HCT116 (cell line): ENCODE measurements around the gene ALDH1A1. TPM values are rescaled to one million over a fixed set of nuclear protein-coding genes. Genes with fewer than 3 reads are reported as not detected.

ENCODE experiments used
- ATAC-seq: fragments of 200-7000 bp; cut with Tn5 transposase; 2 replicates; pipeline ENCODE4 v1.9.1; 2020; ENCODE audit warnings: mild to moderate bottlenecking, moderate library complexity
- BruUV-seq: library from RNA; stranded (reverse); fragments of 400-500 nt; replicated peaks from 2 replicates; lab custom pipeline; 2021; lab: Mats Ljungman, UMichigan
- CTCF ChIA-PET: fragments of 300-600 bp; sonication (Branson Sonifier 250); formaldehyde crosslinking; loops from one replicate; lab custom pipeline; 2021; ENCODE audit warnings: antibody characterized with exemption; lab: Charles Lee
- POLR2A ChIA-PET: fragments of 300-600, 350-600 bp; sonication (Branson Sonifier 250); formaldehyde crosslinking; loops from one replicate; lab custom pipeline; 2021; ENCODE audit warnings: antibody characterized with exemption; lab: Charles Lee
- RAD21 ChIA-PET, 2 experiments: fragments of 300-600 bp; sonication (Branson Sonifier 250); formaldehyde crosslinking; loops; one replicate each; lab custom pipeline; 2023; ENCODE audit warnings: low total read pairs in 2 of 2; ENCODE audit not compliant: uncharacterized antibody in 2 of 2, unreplicated experiment in 2 of 2, low non-redundant PET in 1 of 2; lab: Charles Lee
- DNase-seq: peaks from one replicate; pipeline ENCODE4 v3.0.0-alpha.2; 2010; ENCODE audit warnings: low read depth, low spot score
- H2AFZ ChIP-seq: fragments of 200-600 bp; shearing (Covaris generic), sonication (generic); 2 replicates; pipeline ENCODE4 v1.6.1; 2017; ENCODE audit warnings: low read depth, mixed run types, mixed read lengths, antibody characterized with exemption, low read length; ENCODE audit not compliant: poor library complexity, severe bottlenecking
- H3K27ac ChIP-seq: 2 replicates; pipeline ENCODE4 v1.5.1; 2012; ENCODE audit warnings: low read depth, low read length
- H3K27me3 ChIP-seq: fragments of 200-600 bp; sonication (generic); 2 replicates; pipeline ENCODE4 v1.6.1; 2016; ENCODE audit warnings: mixed run types, low read length, mixed read lengths; ENCODE audit not compliant: insufficient read depth
- H3K36me3 ChIP-seq, 2 experiments: fragments of 200-500 bp in 1 of 2; fragments of 200-600 bp in 1 of 2; sonication (Bioruptor generic) in 1 of 2; sonication (generic) in 1 of 2; 2 replicates each; pipeline versions ENCODE4 v1.5.1 to v1.6.1; 2014 to 2016; ENCODE audit warnings: low read length in 2 of 2, inconsistent platforms in 1 of 2, mixed read lengths in 1 of 2, mixed run types in 1 of 2; ENCODE audit not compliant: insufficient read depth in 2 of 2, control insufficient read depth in 1 of 2
- H3K4me1 ChIP-seq, 2 experiments: fragments of 200-600 bp in 1 of 2; sonication (generic) in 1 of 2; 2 replicates each; pipeline versions ENCODE4 v1.5.1 to v1.6.1; 2012 to 2017; ENCODE audit warnings: low read length in 2 of 2, inconsistent platforms in 1 of 2, mild to moderate bottlenecking in 1 of 2, mixed read lengths in 1 of 2, mixed run types in 1 of 2, moderate library complexity in 1 of 2; ENCODE audit not compliant: insufficient read depth in 2 of 2, control insufficient read depth in 1 of 2
- H3K4me2 ChIP-seq: fragments of 200-600 bp; sonication (generic); 2 replicates; pipeline ENCODE4 v1.6.1; 2017; ENCODE audit warnings: mixed run types, low read length, mixed read lengths
- H3K4me3 ChIP-seq, 2 experiments: fragments of 200-600 bp in 1 of 2; sonication (generic) in 1 of 2; replicated peaks in 1 of 2; 2 replicates each; pipeline ENCODE4 v1.5.1; 2011 to 2016; ENCODE audit warnings: low read length in 2 of 2, control low read depth in 1 of 2, low read depth in 1 of 2, mild to moderate bottlenecking in 1 of 2, mixed read lengths in 1 of 2, mixed run types in 1 of 2
- H3K79me2 ChIP-seq: fragments of 200-600 bp; sonication (generic); 2 replicates; pipeline ENCODE4 v1.6.1; 2017; ENCODE audit warnings: mild to moderate bottlenecking, mixed run types, low read length, moderate library complexity, mixed read lengths; ENCODE audit not compliant: insufficient read depth
- H3K9ac ChIP-seq: fragments of 200-600 bp; sonication (generic); 2 replicates; pipeline ENCODE4 v1.6.1; 2016; ENCODE audit warnings: low read length, mixed read lengths
- H3K9me2 ChIP-seq: fragments of 200-600 bp; sonication (generic), shearing (Covaris generic); 2 replicates; pipeline ENCODE4 v1.6.1; 2017; ENCODE audit warnings: mixed run types, mild to moderate bottlenecking, moderate library complexity; ENCODE audit not compliant: insufficient read depth
- H3K9me3 ChIP-seq, 2 experiments: fragments of 200-500 bp in 1 of 2; fragments of 200-600 bp in 1 of 2; sonication (Bioruptor generic) in 1 of 2; sonication (generic) in 1 of 2; 2 replicates each; pipeline ENCODE4 v1.6.1; 2014 to 2017; ENCODE audit warnings: low read length in 2 of 2, mixed read lengths in 2 of 2, inconsistent platforms in 1 of 2, low read depth in 1 of 2, mild to moderate bottlenecking in 1 of 2, mixed run types in 1 of 2, moderate library complexity in 1 of 2; ENCODE audit not compliant: control insufficient read depth in 1 of 2, insufficient read depth in 1 of 2
- H4K20me1 ChIP-seq: fragments of 200-600 bp; sonication (generic), shearing (Covaris generic); 2 replicates; pipeline ENCODE4 v1.6.1; 2017; ENCODE audit warnings: mixed run types, mild to moderate bottlenecking, moderate library complexity; ENCODE audit not compliant: insufficient read depth
- EGR1 ChIP-seq: IDR thresholded peaks from 2 replicates; pipeline ENCODE4 v1.6.1; 2012; ENCODE audit warnings: low read depth
- ELF1 ChIP-seq: IDR thresholded peaks from 2 replicates; pipeline ENCODE4 v1.6.1; 2012; ENCODE audit warnings: low read depth, borderline replicate concordance
- EZH2 ChIP-seq: fragments of 200-600 bp; sonication (generic); IDR thresholded peaks from 2 replicates; pipeline ENCODE4 v1.6.1; 2017; ENCODE audit warnings: antibody characterized with exemption, mixed run types
- FOSL1 ChIP-seq: IDR thresholded peaks from 2 replicates; pipeline ENCODE4 v1.6.1; 2012; ENCODE audit warnings: low read depth
- SIN3A ChIP-seq: IDR thresholded peaks from 2 replicates; pipeline ENCODE4 v1.6.1; 2012; ENCODE audit warnings: low read depth
- SRF ChIP-seq: IDR thresholded peaks from 2 replicates; pipeline ENCODE4 v1.6.1; 2012; ENCODE audit warnings: low read depth
- YY1 ChIP-seq: IDR thresholded peaks from 2 replicates; pipeline ENCODE4 v1.6.1; 2011; ENCODE audit warnings: low read length, low read depth, moderate library complexity, mild to moderate bottlenecking; ENCODE audit not compliant: insufficient replicate concordance; ENCODE audit errors: extremely low read depth
- ZFX ChIP-seq: fragments of 450-650 bp; IDR thresholded peaks from 2 replicates; pipeline ENCODE4 v1.6.1; 2017
- intact Hi-C: fragments of 100-400 bp; cut with micrococcal nuclease; formaldehyde crosslinking; loops from 2 replicates; pipeline ENCODE4 v1.10.0; 2022
- total RNA-seq: library from RNA; stranded (reverse); gene quantifications from one replicate; pipeline ENCODE4 v1.2.1, GENCODE V29; 2021; ENCODE audit not compliant: unreplicated experiment
- TF ChIP-seq, protein P1 (sequence below): IDR thresholded peaks from 2 replicates; pipeline ENCODE4 v1.6.1; 2012; ENCODE audit warnings: low read depth

The ALDH1A1 gene
- total RNA-seq, 1 experiment from 2014 or later: 0.44 TPM

DNA sequence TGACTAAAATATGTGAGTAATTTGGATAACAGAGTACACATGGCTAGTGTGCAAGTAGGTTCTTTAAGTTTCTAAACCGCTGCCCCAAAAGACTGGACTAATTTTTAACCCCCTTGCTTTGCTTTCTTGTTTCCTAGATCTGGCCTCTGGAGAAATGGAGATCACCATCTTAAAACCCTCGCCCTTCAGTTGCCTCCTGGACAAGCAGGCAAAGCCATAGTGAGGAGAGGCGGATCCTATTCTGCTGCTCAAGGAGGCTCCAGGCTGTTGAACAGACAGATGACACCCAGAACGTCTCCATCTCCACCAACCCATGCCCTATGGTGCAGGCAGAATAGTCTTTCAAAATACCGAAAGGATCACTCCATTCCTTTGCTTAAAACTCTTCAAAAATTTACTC, 28.6 kb upstream of the ALDH1A1 start:
- Histone ChIP-seq H3K27me3 (no peaks in the 10 kb centered on the region), H2AFZ (no peak overlapping the region), H3K9ac (no peak overlapping the region), H3K4me1 (no peaks in the 10 kb centered on the region), H4K20me1 (no peaks in the 10 kb centered on the region), H3K36me3 (no peaks in the 10 kb centered on the region), H3K4me2 (no peak overlapping the region), H3K9me2 (no peaks in the 10 kb centered on the region), H3K9me3 (no peaks in the 10 kb centered on the region), H3K79me2 (no peaks in the 10 kb centered on the region), H3K27ac (no peak overlapping the region)
- POLR2A ChIA-PET: no interaction called here
- intact Hi-C loops: no loop called here
- BruUV-seq: no TSS peak
- CTCF ChIA-PET: no interaction called here
- no peak for DNase-seq
- RAD21 ChIA-PET: no interaction called here
- no peak for ATAC-seq
- TF ChIP-seq EGR1 (no peak), SIN3A (no peak), SRF (no peak), YY1 (no peak), EZH2 (no peak), ELF1 (no peak), FOSL1 (no peak), ZFX (no peak)
- TF ChIP-seq, protein P1, sequence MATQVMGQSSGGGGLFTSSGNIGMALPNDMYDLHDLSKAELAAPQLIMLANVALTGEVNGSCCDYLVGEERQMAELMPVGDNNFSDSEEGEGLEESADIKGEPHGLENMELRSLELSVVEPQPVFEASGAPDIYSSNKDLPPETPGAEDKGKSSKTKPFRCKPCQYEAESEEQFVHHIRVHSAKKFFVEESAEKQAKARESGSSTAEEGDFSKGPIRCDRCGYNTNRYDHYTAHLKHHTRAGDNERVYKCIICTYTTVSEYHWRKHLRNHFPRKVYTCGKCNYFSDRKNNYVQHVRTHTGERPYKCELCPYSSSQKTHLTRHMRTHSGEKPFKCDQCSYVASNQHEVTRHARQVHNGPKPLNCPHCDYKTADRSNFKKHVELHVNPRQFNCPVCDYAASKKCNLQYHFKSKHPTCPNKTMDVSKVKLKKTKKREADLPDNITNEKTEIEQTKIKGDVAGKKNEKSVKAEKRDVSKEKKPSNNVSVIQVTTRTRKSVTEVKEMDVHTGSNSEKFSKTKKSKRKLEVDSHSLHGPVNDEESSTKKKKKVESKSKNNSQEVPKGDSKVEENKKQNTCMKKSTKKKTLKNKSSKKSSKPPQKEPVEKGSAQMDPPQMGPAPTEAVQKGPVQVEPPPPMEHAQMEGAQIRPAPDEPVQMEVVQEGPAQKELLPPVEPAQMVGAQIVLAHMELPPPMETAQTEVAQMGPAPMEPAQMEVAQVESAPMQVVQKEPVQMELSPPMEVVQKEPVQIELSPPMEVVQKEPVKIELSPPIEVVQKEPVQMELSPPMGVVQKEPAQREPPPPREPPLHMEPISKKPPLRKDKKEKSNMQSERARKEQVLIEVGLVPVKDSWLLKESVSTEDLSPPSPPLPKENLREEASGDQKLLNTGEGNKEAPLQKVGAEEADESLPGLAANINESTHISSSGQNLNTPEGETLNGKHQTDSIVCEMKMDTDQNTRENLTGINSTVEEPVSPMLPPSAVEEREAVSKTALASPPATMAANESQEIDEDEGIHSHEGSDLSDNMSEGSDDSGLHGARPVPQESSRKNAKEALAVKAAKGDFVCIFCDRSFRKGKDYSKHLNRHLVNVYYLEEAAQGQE: no peak
- TF ChIP-seq, all 23 proteins: peak for 0
- no peak overlapping the region for H3K4me3 ChIP-seq
